ENCODE measurements around the gene USP24. TPM values are rescaled to one million over a fixed set of nuclear protein-coding genes. Genes with fewer than 3 reads are reported as not detected.
"Not testable (repeated sequence)": the region's sequence is repeated elsewhere in the genome, so short reads cannot be mapped to it uniquely, and the experiment has no call there.

Gene USP24
- total RNA-seq, 2 donors from 2014 or later: 31.8 to 34.9 TPM

- Histone ChIP-seq H3K27ac (no peak overlapping the region), H3K4me1 (no peaks in the 10 kb centered on the region), H3K36me3 (no peaks in the 10 kb centered on the region), H3K9me3 (no peaks in the 10 kb centered on the region), H3K4me3 (no peak overlapping the region), H3K9ac (ENCODE audit: low read depth in 2 of 2, low read length in 2 of 2) (no peak overlapping the region), H3K27me3 (no peaks in the 10 kb centered on the region)
- intact Hi-C loops (cut with DNase I): no loop called here
- DNase-seq: no peak
- no peak for TF ChIP-seq CTCF (IDR thresholded peaks at IDR 0.05)
Measured at GRCh38 chr1:55196433-55197035, 18.6 kb downstream of the USP24 start.

DNA sequence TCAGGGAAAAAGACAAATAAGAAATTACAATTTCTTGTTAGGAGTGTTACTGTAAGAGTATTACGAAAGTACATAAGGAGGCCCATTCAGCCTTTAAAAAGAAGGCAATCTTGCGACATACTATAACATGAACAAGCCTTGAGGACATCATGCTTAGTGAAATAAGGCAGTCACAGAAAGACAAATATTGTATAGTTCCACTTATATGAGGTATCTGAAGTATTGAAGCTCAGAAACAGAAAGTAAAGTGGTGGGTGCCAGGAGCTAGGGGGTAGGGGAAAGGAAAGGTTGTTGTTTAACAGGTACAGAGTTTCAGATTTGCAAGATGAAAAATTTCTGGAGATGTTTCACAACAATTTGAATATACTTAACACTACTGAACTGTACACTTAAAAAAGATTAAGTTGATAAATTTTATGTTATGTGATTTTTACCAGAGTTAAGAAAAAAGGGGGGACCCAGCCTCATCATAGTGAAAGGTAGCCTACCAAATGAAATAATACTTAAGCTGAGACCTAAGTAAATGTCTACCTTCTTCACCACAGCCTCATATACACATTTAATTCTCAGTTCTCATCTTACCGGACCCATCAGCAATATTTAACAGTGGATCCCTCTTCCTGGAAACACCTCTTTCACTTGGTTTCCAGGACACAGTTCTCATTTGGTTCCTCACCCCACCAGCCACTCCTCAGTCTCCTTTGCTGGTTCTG lies 19.5 kb downstream of the USP24 start:
- H3K27me3 ChIP-seq: no peaks in the 10 kb centered on the region
- no peaks in the 10 kb centered on the region for H3K4me1 ChIP-seq
- no peaks in the 10 kb centered on the region for H3K9me3 ChIP-seq
- TF ChIP-seq CTCF (IDR thresholded peaks at IDR 0.05): no peak
- DNase-seq: no peak
- no peaks in the 10 kb centered on the region for H3K36me3 ChIP-seq
- no peak overlapping the region for H3K27ac ChIP-seq
- no peak overlapping the region for H3K4me3 ChIP-seq
- H3K9ac ChIP-seq (ENCODE audit: low read depth in 2 of 2, low read length in 2 of 2): no peak overlapping the region
- intact Hi-C loops (cut with DNase I): no loop called here

DNA sequence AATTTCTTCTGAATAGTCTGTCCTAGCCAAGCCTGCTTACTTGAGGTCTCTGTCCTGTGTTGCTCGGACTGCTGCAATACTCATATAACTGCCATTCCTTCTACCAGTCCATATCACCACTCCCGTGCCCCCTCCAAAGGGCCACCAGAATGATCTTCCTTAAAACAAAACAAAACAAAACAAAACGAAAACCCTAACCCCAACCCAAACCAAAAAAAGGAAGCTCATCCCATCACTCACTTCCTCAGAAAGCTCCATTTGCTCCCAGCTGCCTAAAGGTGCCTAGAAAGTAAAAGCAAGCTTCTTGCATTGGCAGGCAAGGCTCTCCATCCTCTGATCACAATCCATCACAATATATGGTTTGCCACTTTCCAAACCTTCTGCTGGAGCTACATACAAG lies 20.3 kb downstream of the USP24 start:
- H3K9ac ChIP-seq (ENCODE audit: low read depth in 2 of 2, low read length in 2 of 2): no peak overlapping the region
- H3K4me1 ChIP-seq: no peaks in the 10 kb centered on the region
- TF ChIP-seq CTCF (IDR thresholded peaks at IDR 0.05): no peak
- H3K27me3 ChIP-seq: no peaks in the 10 kb centered on the region
- no peak for DNase-seq
- H3K27ac ChIP-seq: no peak overlapping the region
- no peaks in the 10 kb centered on the region for H3K9me3 ChIP-seq
- H3K4me3 ChIP-seq: no peak overlapping the region
- intact Hi-C loops (cut with DNase I): no loop called here
- no peaks in the 10 kb centered on the region for H3K36me3 ChIP-seq

- no peaks in the 10 kb centered on the region for H3K27me3 ChIP-seq
- no peak for DNase-seq
- intact Hi-C loops (cut with DNase I): no loop called here
- H3K27ac ChIP-seq: no peak overlapping the region
- no peak overlapping the region for H3K9ac ChIP-seq (ENCODE audit: low read depth in 2 of 2, low read length in 2 of 2)
- no peaks in the 10 kb centered on the region for H3K4me1 ChIP-seq
- no peaks in the 10 kb centered on the region for H3K9me3 ChIP-seq
- H3K36me3 ChIP-seq: no peaks in the 10 kb centered on the region
- TF ChIP-seq CTCF (IDR thresholded peaks at IDR 0.05): no peak
- no peak overlapping the region for H3K4me3 ChIP-seq
Measured at GRCh38 chr1:55192093-55192492, 23.1 kb downstream of the USP24 start.

DNA sequence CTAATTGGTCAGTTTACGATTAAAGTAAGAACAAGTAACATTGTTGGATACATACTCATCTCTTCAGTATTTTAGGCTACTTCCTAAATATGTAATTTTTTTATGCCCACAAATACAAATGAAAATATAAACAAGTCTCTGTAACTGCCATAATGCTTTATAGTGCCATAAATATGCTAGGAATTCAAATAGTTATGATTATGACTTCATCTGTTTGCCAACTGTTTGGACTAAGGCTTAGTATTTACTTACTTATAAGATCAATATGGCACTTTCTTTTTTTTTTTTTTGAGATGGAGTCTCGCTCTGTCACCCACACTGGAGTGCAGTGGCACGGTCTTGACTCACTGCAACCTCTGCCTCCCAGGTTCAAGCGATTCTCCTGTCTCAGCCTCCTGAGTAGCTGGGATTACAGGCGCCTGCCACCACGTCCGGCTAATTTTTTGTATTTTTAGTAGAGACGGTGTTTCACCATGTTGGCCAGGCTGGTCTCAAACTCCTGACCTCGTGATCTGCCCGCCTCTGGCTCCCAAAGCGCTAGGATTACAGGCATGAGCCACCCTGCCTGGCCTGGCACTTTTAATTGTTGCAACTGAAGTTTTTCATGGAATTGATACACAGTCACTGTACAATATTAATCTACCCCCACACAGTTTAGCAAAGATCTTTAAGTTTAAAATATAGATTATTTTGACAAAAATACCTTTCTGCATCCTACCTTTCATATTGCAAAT lies 23.8 kb downstream of the USP24 start:
- intact Hi-C loops (cut with DNase I); H3K4me1 ChIP-seq; H3K36me3 ChIP-seq; H3K27ac ChIP-seq; H3K9ac ChIP-seq (ENCODE audit: low read depth in 2 of 2, low read length in 2 of 2); DNase-seq; H3K27me3 ChIP-seq; H3K9me3 ChIP-seq; H3K4me3 ChIP-seq: not testable (repeated sequence)

GRCh38 chr1:55190109-55190508 lies 25.1 kb downstream of the USP24 start:
- no peak for TF ChIP-seq CTCF (IDR thresholded peaks at IDR 0.05)
- no peak for DNase-seq
- Histone ChIP-seq H3K36me3 (no peaks in the 10 kb centered on the region), H3K4me3 (no peak overlapping the region), H3K27me3 (no peaks in the 10 kb centered on the region), H3K9me3 (no peaks in the 10 kb centered on the region), H3K9ac (ENCODE audit: low read depth in 2 of 2, low read length in 2 of 2) (no peak overlapping the region), H3K27ac (no peak overlapping the region), H3K4me1 (no peaks in the 10 kb centered on the region)
- intact Hi-C loops (cut with DNase I): no loop called here

Measured in colonic mucosa (tissue), 4 donors.